ENCODE measurements around the gene SCGB1C1. TPM values are rescaled to one million over a fixed set of nuclear protein-coding genes. Genes with fewer than 3 reads are reported as not detected.
"Not testable (repeated sequence)": the region's sequence is repeated elsewhere in the genome, so short reads cannot be mapped to it uniquely, and the experiment has no call there.

The SCGB1C1 gene
- not detected for total RNA-seq

GRCh38 chr11:192674-193128 is at the start of gene SCGB1C1:
TSS of gene SCGB1C1 (plus strand) at chr11:193078. CDS start at chr11:193100, 22 bp downstream.
- ATAC-seq (ENCODE audit: low read depth); H3K4me3 Mint-ChIP-seq; H3K27me3 Mint-ChIP-seq; H3K9me3 Mint-ChIP-seq; POLR2A ChIA-PET; H3K4me1 Mint-ChIP-seq; H3K36me3 Mint-ChIP-seq; DNase-seq: not testable (repeated sequence)
- peak within 1 kb of the TSS; percentile 60 for H3K27ac Mint-ChIP-seq

- POLR2A ChIA-PET; H3K4me3 Mint-ChIP-seq; DNase-seq; H3K27ac Mint-ChIP-seq; H3K36me3 Mint-ChIP-seq; H3K27me3 Mint-ChIP-seq; H3K4me1 Mint-ChIP-seq; ATAC-seq (ENCODE audit: low read depth); H3K9me3 Mint-ChIP-seq: not testable (repeated sequence)
Observed at GRCh38 chr11:180242-180641, 12.6 kb upstream of the SCGB1C1 start.

DNA sequence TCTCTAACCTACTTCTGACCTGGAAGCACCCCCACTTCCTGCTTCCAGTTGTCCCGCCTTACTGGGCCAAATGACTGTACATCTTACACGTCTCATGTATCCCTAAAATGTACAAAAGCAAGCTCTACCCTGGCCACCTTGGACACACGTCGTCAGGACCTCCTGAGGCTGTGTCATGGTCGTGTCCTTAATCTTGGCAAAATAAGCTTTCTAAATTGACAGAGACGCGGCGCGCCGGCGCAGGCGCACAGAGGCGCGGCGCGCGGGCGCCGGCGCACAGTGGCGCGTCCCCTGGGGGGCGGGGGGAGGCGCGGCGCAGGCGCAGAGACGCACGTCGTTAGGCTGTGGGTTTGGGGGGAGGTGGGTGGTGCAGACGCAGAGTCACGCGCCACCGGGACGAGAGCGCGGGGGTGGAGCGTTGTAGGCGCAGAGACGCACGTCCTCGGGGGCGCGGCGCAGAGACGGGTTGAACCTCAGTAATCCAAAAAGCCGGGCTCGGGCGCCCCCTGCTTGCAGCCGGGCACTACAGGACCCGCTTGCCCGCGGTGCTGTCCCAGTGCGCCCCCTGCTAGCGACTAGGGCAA is 3.6 kb upstream of the SCGB1C1 start:
- H3K27ac Mint-ChIP-seq; ATAC-seq (ENCODE audit: low read depth); POLR2A ChIA-PET; H3K4me3 Mint-ChIP-seq; H3K36me3 Mint-ChIP-seq; H3K27me3 Mint-ChIP-seq; H3K9me3 Mint-ChIP-seq; H3K4me1 Mint-ChIP-seq: not testable (repeated sequence)
- peak; percentile 30 for DNase-seq

DNA sequence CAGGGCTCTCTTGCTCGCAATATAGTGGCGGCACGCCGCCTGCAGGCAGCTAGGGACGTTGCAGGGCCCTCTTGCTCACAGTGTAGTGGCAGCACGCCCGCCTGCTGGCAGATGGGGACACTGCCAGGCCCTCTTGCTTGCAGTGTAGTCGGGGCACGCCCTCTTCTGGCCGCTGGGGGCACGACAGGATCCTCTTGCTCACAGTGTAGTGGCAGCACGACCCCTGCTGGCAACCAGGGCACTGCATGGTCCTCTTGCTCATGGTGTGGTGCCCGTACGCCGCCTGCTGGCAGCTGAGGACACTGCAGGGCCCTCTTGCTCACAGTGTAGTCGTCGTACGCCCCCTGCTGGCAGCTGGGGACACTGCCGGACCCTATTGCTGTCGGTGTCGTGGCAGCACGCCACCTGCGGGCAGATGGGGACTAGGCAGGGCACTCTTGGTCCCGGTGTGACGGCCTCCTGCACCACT is 3.0 kb upstream of the SCGB1C1 start:
- H3K4me1 Mint-ChIP-seq, H3K9me3 Mint-ChIP-seq, H3K27me3 Mint-ChIP-seq, H3K4me3 Mint-ChIP-seq, H3K36me3 Mint-ChIP-seq, H3K27ac Mint-ChIP-seq, POLR2A ChIA-PET: not testable (repeated sequence)
- ATAC-seq (ENCODE audit: low read depth) (peak; percentile 57), DNase-seq (peak; percentile 41)

DNA sequence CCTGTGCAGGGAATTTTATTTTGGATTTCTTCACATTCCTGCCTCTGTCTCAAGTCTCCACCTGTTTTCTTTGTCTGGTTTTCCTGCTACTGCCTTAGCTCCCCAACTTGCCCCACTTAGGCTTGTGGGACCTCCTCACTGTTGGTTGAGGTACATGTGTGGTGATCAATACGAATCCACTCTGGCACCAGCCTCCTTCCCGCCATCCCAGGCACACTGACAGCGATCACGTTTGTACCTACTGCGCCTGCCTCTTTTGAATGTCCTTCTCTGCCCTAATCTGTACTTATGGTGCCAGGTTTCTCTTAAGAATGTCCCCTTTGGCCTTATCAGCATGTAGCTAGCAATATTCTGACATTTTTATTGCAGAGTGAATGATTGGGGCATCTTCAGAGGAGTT is 2.3 kb upstream of the SCGB1C1 start:
- H3K9me3 Mint-ChIP-seq; POLR2A ChIA-PET; H3K36me3 Mint-ChIP-seq; H3K27me3 Mint-ChIP-seq; ATAC-seq (ENCODE audit: low read depth); DNase-seq; H3K4me3 Mint-ChIP-seq; H3K27ac Mint-ChIP-seq; H3K4me1 Mint-ChIP-seq: not testable (repeated sequence)

DNA sequence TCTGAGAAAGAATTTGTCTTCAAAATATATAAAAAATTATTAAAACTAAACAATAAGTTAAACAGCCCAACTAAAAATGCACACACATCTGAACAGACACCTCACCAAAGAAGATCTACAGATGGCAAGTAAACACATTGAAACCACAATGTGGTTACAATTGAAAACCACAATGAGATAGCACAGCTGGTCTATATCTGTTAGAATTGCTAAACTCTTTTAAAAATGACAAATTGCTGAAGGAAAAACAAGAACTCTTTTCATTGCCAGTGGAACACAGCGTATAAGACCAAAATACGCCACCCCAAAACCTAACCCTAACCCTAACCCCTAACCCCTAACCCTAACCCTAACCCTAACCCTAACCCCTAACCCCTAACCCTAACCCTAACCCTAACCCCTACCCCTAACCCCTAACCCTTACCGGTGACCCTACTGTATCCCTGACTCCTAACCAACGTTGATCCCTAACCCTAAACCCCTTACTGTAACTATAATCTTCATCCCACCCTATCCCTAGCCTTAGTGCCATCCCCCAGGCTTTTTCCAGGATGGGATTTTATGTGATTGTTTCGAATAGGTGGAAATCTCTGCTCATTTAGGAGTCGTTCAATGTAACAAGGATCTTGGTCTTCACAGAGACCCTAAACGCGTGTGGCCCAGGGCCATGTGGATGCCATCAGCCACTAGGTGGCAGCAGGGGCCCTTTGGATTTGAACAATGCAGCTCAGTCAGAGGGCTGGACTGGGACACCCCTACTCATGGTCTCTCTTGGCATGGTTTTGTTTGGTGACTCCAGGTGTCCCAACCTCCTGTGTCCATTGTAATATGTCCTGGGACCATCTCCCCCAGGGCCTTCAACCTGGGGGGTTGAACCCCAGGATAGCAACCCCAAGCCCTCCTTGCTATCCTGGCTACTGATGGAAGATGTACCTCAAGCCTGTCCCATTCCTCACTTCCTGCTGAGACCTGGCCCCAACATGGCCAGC is 1.1 kb upstream of the SCGB1C1 start:
- H3K4me1 Mint-ChIP-seq, H3K27me3 Mint-ChIP-seq, H3K36me3 Mint-ChIP-seq, H3K4me3 Mint-ChIP-seq, POLR2A ChIA-PET, H3K9me3 Mint-ChIP-seq: not testable (repeated sequence)
- DNase-seq: peak; percentile 65
- peak; percentile 80 for ATAC-seq (ENCODE audit: low read depth)
- peak overlapping the region; percentile 60 for H3K27ac Mint-ChIP-seq

DNA sequence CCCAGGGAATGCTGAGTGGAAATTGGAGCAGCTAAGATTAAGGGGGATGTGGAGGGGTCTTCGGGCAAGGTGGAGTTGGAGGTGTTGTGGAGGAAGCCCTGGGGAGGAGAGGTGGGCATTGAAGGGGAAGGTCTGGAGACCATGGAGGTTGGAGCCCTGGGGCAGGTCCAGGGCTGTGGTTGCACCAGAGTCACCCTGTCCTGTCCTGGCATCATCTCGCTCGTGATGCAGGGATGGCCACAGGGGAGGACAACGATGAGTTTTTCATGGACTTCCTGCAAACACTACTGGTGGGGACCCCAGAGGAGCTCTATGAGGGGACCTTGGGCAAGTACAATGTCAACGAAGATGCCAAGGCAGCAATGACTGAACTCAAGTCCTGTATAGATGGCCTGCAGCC is 603 bp downstream of the SCGB1C1 start:
- POLR2A ChIA-PET; H3K4me3 Mint-ChIP-seq; H3K27me3 Mint-ChIP-seq; ATAC-seq (ENCODE audit: low read depth); H3K9me3 Mint-ChIP-seq; H3K4me1 Mint-ChIP-seq; H3K36me3 Mint-ChIP-seq; H3K27ac Mint-ChIP-seq: not testable (repeated sequence)
- peak; percentile 34 for DNase-seq

- peak; percentile 30 for DNase-seq
- H3K27ac Mint-ChIP-seq: no peak overlapping the region
- ATAC-seq (ENCODE audit: low read depth): no peak
- peaks cover 2% of the 10 kb centered on the region for H3K36me3 Mint-ChIP-seq
- POLR2A ChIA-PET: interaction anchor here (1.9 kb wide), 1 partner anchor 9 kb away, joined by 10 read pairs; the partner anchor contains the start of genes BET1L and RIC8A
- H3K9me3 Mint-ChIP-seq: no peaks in the 10 kb centered on the region
- no peaks in the 10 kb centered on the region for H3K27me3 Mint-ChIP-seq
- H3K4me3 Mint-ChIP-seq: no peak overlapping the region
- H3K4me1 Mint-ChIP-seq: peaks cover 9% of the 10 kb centered on the region
Observed at GRCh38 chr11:196786-197731, 4.2 kb downstream of the SCGB1C1 start.

GRCh38 chr11:197741-198235 is 4.9 kb downstream of the SCGB1C1 start:
- no peaks in the 10 kb centered on the region for H3K27me3 Mint-ChIP-seq
- POLR2A ChIA-PET: interaction anchor here (1.9 kb wide), 1 partner anchor 9 kb away, joined by 10 read pairs; the partner anchor contains the start of genes BET1L and RIC8A
- no peak for DNase-seq
- ATAC-seq (ENCODE audit: low read depth): no peak
- no peak overlapping the region for H3K27ac Mint-ChIP-seq
- H3K4me1 Mint-ChIP-seq: peaks cover 12% of the 10 kb centered on the region
- no peaks in the 10 kb centered on the region for H3K9me3 Mint-ChIP-seq
- peaks cover 2% of the 10 kb centered on the region for H3K36me3 Mint-ChIP-seq
- no peak overlapping the region for H3K4me3 Mint-ChIP-seq

GRCh38 chr11:198236-198806 is 5.4 kb downstream of the SCGB1C1 start:
- Mint-ChIP-seq H3K4me1 (peaks cover 16% of the 10 kb centered on the region), H3K9me3 (no peaks in the 10 kb centered on the region), H3K36me3 (peaks cover 5% of the 10 kb centered on the region), H3K27me3 (no peaks in the 10 kb centered on the region), H3K4me3 (no peak overlapping the region), H3K27ac (no peak overlapping the region)
- ATAC-seq (ENCODE audit: low read depth): no peak
- POLR2A ChIA-PET: interaction anchor here (1.9 kb wide), 1 partner anchor 8 kb away, joined by 10 read pairs; the partner anchor contains the start of genes BET1L and RIC8A
- peak; percentile 28 for DNase-seq

DNA sequence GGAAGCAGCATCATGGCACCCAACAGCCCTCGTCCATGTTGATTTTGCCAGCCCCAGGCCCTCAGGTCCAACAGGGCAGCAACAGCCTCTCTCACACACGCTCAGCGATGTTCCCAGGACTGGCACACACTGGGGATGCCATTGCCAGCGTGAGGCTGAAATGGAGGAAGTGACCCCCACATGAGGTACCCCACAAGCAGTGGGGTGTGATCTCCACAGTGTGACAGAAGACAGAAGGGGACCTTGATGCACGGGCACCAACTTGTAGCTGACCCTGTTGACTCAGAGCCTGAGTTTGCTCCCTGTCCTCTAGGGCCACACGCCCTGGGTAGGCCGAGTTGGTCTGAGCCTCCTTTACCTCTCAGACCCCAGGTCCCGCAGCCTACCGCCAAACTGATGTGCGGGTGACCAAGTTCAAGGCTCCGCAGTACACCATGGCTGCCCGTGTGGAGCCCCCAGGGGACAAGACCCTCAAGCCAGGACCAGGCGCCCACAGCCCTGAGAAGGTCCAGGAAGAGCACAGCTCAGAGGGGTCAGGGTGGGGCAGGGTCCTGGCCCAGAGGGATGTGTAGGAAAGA is 6.2 kb downstream of the SCGB1C1 start:
- no peak for DNase-seq
- POLR2A ChIA-PET: no interaction called here

GRCh38 chr11:199782-200181 is 6.9 kb downstream of the SCGB1C1 start:
- H3K27me3 Mint-ChIP-seq: no peaks in the 10 kb centered on the region
- POLR2A ChIA-PET: no interaction called here
- no peak overlapping the region for H3K4me3 Mint-ChIP-seq
- DNase-seq (peak; percentile 25), ATAC-seq (ENCODE audit: low read depth) (no peak)
- no peak overlapping the region for H3K27ac Mint-ChIP-seq
- peaks cover 8% of the 10 kb centered on the region for H3K36me3 Mint-ChIP-seq
- peaks cover 22% of the 10 kb centered on the region for H3K4me1 Mint-ChIP-seq
- no peaks in the 10 kb centered on the region for H3K9me3 Mint-ChIP-seq

More for the DNA sequence above, 6.2 kb downstream of the SCGB1C1 start:
- Mint-ChIP-seq H3K27me3 (no peaks in the 10 kb centered on the region), H3K4me3 (no peak overlapping the region), H3K27ac (no peak overlapping the region), H3K36me3 (peaks cover 7% of the 10 kb centered on the region), H3K9me3 (no peaks in the 10 kb centered on the region), H3K4me1 (peaks cover 22% of the 10 kb centered on the region)
- ATAC-seq (ENCODE audit: low read depth): no peak
